HL-60/S4 treated with retinoic acid at 250 ng/mL for 4 days and 3 days (cell line): ENCODE data around the gene FGD5.

Experiments
- in situ Hi-C: fragments of 300-500 bp; cut with MboI; formaldehyde crosslinking; loops from 2 replicates; pipeline ENCODE4 v1.7.0; 2022; ENCODE audit warnings: low sequenced_read_pairs

Gene FGD5

GRCh38 chr3:14949126-14949525 lies 130.4 kb downstream of the FGD5 start:
- in situ Hi-C loops: no loop called here

- in situ Hi-C loops: no loop called here
These were observed 131.5 kb downstream of the FGD5 start for GRCh38 chr3:14950274-14950673.

- in situ Hi-C loops: no loop called here
These were observed 138.4 kb downstream of the FGD5 start for GRCh38 chr3:14957153-14957552.

DNA sequence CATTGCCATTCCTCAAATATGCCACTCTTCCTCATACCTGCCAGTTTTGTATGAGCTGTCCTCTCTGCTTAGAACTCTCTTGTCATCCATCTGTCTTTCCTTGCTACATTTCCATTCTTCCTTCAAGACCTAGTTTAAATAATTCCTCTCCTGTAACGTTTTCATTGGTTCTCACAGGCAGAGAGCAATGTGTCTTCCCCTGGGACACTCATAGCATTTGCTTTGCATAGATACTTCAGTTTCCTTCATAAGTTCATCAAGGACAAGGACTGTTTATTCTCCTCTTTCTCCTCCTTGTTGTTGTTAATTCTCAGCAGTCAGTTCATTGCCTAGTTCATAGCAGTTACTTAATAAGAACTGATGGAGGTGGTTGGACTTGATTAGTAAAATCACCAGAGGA lies 139.2 kb downstream of the FGD5 start:
- in situ Hi-C loops: no loop called here

GRCh38 chr3:14959359-14959943 lies 140.7 kb downstream of the FGD5 start:
- in situ Hi-C loops: no loop called here

GRCh38 chr3:14962762-14963161 lies 144.0 kb downstream of the FGD5 start:
- in situ Hi-C loops: no loop called here

- in situ Hi-C loops: no loop called here
These were observed 148.5 kb downstream of the FGD5 start for GRCh38 chr3:14967285-14967684.

DNA sequence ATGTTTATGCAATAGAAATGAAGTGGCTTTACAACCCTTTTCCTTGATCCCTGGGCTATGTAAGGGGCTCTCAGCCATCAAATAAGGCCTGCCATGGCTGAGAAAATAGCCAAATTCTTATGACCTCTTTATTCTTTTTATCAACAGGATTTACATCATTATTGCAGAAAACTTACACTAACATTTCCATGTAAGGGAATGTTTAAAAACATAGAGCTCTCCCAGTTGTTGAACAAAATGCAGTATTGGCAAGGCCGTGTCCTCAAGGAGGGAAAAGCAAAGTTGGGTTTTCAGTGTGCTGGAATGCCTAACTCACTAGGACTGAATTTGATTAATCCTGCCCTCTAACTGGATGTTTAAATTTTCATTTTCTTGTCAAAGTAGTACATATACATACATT lies 150.9 kb downstream of the FGD5 start:
- in situ Hi-C loops: no loop called here

DNA sequence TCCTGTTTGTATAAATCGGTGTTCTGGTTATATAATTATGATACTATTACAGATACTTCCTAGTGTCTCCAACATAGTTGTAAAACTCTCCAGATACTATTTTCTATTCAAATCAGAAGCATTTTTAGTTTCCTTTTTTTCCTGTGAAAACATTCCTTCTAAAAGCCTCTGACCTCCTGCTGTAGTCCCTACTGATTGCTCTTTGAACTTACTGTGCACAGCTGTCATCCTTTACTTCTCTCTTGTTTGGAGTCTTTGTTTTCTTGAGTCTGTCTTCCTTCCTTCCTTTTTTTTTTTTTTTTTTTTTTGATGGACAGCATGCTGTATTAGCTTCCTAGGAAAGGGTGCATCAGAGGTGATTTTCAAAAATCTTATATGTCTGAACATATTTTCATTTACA lies 157.6 kb downstream of the FGD5 start:
- in situ Hi-C loops: no loop called here

DNA sequence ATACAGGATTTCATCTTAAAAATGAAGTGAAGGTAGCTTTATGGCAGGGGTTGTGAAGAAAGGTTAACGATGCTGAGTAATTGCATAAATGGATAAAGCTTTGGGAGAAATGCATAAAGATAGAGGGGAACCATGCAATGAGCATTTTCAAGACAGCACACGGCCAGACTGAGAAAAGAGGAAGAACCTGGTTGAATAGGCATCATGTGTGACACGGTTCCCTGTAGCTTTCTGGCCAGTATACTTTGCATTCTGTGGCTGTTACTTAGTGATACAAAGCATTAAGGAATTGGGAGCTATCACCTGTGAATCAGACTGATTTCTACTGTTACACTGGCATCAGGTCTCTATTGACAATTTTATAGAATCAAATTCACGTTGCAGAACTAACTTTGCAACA lies 161.9 kb downstream of the FGD5 start:
- in situ Hi-C loops: no loop called here
